ENCODE results near the gene CCDC152.
A peak's percentile ranks its signal among the peaks of the same experiment; 100 is the strongest.
"Not testable (repeated sequence)": the region's sequence is repeated elsewhere in the genome, so short reads cannot be mapped to it uniquely, and the experiment has no call there.

Gene CCDC152

DNA sequence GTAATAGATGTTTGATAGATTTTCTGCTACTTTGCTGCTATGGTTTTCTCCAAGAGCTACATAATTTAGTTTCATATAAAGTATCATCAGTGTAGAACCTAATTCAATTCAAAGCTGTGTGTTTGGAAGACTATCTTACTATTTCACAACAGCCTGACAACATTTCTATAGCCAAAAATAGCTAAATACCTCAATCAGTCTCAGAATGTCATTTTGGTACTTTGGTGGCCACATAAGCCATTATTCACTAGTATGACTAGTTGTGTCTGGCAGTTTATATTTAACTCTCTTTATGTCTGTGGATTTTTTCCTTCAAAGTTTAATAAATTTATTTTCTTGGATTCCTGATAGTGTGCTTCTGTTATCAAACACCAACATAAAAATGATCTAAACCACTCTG, 35.1 kb upstream of the CCDC152 start:
- Histone ChIP-seq H3K27ac (no peak overlapping the region), H3K4me3 (ENCODE audit: low read depth, low read length) (no peak overlapping the region), H3K9me3 (ENCODE audit: severe bottlenecking) (no peaks in the 10 kb centered on the region), H3K27me3 (ENCODE audit: insufficient read depth, low read depth, severe bottlenecking) (peaks cover 33% of the 10 kb centered on the region), H3K36me3 (no peaks in the 10 kb centered on the region)
- no peak for DNase-seq
- TF ChIP-seq, protein P1, sequence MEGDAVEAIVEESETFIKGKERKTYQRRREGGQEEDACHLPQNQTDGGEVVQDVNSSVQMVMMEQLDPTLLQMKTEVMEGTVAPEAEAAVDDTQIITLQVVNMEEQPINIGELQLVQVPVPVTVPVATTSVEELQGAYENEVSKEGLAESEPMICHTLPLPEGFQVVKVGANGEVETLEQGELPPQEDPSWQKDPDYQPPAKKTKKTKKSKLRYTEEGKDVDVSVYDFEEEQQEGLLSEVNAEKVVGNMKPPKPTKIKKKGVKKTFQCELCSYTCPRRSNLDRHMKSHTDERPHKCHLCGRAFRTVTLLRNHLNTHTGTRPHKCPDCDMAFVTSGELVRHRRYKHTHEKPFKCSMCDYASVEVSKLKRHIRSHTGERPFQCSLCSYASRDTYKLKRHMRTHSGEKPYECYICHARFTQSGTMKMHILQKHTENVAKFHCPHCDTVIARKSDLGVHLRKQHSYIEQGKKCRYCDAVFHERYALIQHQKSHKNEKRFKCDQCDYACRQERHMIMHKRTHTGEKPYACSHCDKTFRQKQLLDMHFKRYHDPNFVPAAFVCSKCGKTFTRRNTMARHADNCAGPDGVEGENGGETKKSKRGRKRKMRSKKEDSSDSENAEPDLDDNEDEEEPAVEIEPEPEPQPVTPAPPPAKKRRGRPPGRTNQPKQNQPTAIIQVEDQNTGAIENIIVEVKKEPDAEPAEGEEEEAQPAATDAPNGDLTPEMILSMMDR (IDR thresholded peaks at IDR 0.05; ENCODE audit: low read depth, low read length) = no peak

DNA sequence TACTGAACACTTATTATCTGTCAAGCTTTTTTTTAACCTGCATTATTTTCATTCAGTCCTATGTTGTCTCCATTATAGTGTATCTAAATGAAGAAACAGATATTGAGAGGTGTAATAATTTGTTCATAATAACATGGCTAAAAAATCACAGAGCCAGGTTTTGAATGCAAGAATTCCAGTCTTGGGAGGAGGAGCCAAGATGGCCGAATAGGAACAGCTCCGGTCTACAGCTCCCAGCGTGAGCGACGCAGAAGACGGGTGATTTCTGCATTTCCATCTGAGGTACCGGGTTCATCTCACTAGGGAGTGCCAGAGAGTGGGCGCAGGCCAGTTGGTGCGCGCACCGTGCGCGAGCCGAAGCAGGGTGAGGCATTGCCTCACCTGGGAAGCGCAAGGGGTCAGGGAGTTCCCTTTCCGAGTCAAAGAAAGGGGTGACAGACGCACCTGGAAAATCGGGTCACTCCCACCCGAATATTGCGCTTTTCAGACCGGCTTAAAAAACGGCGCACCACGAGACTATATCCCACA, 22.0 kb upstream of the CCDC152 start:
- not testable (repeated sequence) for H3K9me3 ChIP-seq (ENCODE audit: severe bottlenecking)

GRCh38 chr5:42740920-42741319, 15.7 kb upstream of the CCDC152 start:
- H3K4me3 ChIP-seq (ENCODE audit: low read depth, low read length) = no peak overlapping the region
- TF ChIP-seq, protein P1 (IDR thresholded peaks at IDR 0.05; ENCODE audit: low read depth, low read length) = no peak
- no peaks in the 10 kb centered on the region for H3K27me3 ChIP-seq (ENCODE audit: insufficient read depth, low read depth, severe bottlenecking)
- H3K9me3 ChIP-seq (ENCODE audit: severe bottlenecking) = no peaks in the 10 kb centered on the region
- H3K36me3 ChIP-seq = no peaks in the 10 kb centered on the region
- H3K27ac ChIP-seq = no peak overlapping the region
- no peak for DNase-seq

More for the DNA sequence above, 22.0 kb upstream of the CCDC152 start:
- H3K36me3 ChIP-seq; H3K4me3 ChIP-seq (ENCODE audit: low read depth, low read length); H3K27ac ChIP-seq; DNase-seq: not testable (repeated sequence)
- peaks cover 22% of the 10 kb centered on the region for H3K27me3 ChIP-seq (ENCODE audit: insufficient read depth, low read depth, severe bottlenecking)

GRCh38 chr5:42745426-42745825, 11.2 kb upstream of the CCDC152 start:
- no peak for DNase-seq
- Histone ChIP-seq H3K27ac (no peak overlapping the region), H3K9me3 (ENCODE audit: severe bottlenecking) (no peaks in the 10 kb centered on the region), H3K4me3 (ENCODE audit: low read depth, low read length) (no peak overlapping the region), H3K36me3 (no peaks in the 10 kb centered on the region), H3K27me3 (ENCODE audit: insufficient read depth, low read depth, severe bottlenecking) (peaks cover 18% of the 10 kb centered on the region)
- TF ChIP-seq, protein P1 (IDR thresholded peaks at IDR 0.05; ENCODE audit: low read depth, low read length) = peak; percentile 40

DNA sequence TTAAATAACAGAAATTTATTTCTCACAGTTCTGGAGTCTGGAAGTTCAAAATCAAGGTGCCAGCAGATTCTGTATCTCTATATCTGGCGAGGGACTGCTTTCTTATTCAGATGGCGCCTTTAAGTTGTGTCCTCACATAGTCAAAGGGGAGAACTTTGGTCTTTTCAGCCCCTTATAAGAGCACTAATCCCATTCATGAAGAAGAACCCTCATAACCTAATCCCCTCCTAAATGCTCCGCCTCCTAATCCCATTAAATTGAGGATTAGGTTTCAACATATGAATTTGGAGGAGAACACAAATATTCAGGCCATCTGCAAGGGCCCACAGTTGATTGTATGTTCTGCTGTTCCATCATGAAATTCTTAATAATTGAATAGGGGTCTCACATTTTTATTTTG, 10.8 kb upstream of the CCDC152 start:
- H3K36me3 ChIP-seq = no peaks in the 10 kb centered on the region
- H3K27me3 ChIP-seq (ENCODE audit: insufficient read depth, low read depth, severe bottlenecking) = peaks cover 18% of the 10 kb centered on the region
- no peak overlapping the region for H3K4me3 ChIP-seq (ENCODE audit: low read depth, low read length)
- H3K9me3 ChIP-seq (ENCODE audit: severe bottlenecking) = no peaks in the 10 kb centered on the region
- DNase-seq = no peak
- TF ChIP-seq, protein P1 (IDR thresholded peaks at IDR 0.05; ENCODE audit: low read depth, low read length) = no peak
- H3K27ac ChIP-seq = no peak overlapping the region

- no peaks in the 10 kb centered on the region for H3K36me3 ChIP-seq
- H3K27ac ChIP-seq = no peak overlapping the region
- TF ChIP-seq, protein P1 (IDR thresholded peaks at IDR 0.05; ENCODE audit: low read depth, low read length) = no peak
- no peaks in the 10 kb centered on the region for H3K9me3 ChIP-seq (ENCODE audit: severe bottlenecking)
- no peak for DNase-seq
- peaks cover 22% of the 10 kb centered on the region for H3K27me3 ChIP-seq (ENCODE audit: insufficient read depth, low read depth, severe bottlenecking)
- H3K4me3 ChIP-seq (ENCODE audit: low read depth, low read length) = no peak overlapping the region
These were observed 7.6 kb upstream of the CCDC152 start for GRCh38 chr5:42749020-42749419.

All from WERI-Rb-1 (cell line).